IMR-90 (cell line): ENCODE data around the gene TMEM114. TPM values are rescaled to one million over a fixed set of nuclear protein-coding genes. Genes with fewer than 3 reads are reported as not detected.

ENCODE experiments used
- ATAC-seq: fragments of 200-7000 bp; cut with Tn5 transposase; 2 replicates; pipeline ENCODE4 v1.9.1; 2020; ENCODE audit warnings: low read depth, mild to moderate bottlenecking, moderate library complexity
- BruUV-seq: library from RNA; stranded (reverse); fragments of 400-500 nt; replicated peaks from 2 replicates; lab custom pipeline; 2021; lab: Mats Ljungman, UMichigan
- CTCF ChIA-PET: fragments of 300-600 bp; formaldehyde crosslinking; extraction: SDS; loops from one replicate; lab custom pipeline; 2021; ENCODE audit warnings: antibody characterized with exemption; lab: Yijun Ruan, JAX
- POLR2A ChIA-PET: fragments of 300-600 bp; sonication (Branson Sonifier 250); formaldehyde crosslinking; loops from one replicate; lab custom pipeline; 2022; ENCODE audit warnings: antibody characterized with exemption; ENCODE audit not compliant: unreplicated experiment; lab: Charles Lee
- DNase-seq: peaks from one replicate; pipeline ENCODE4 v3.0.0; 2013
- H2AFZ ChIP-seq: replicated peaks from 2 replicates; pipeline ENCODE3; 2013; ENCODE audit warnings: low read length, mild to moderate bottlenecking; ENCODE audit not compliant: poor library complexity
- H2AK5ac ChIP-seq: 2 replicates; pipeline ENCODE4 v1.6.1; 2013; ENCODE audit warnings: low read depth, low read length, inconsistent platforms
- H2AK9ac ChIP-seq: replicated peaks from 2 replicates; pipeline ENCODE3; 2013; ENCODE audit warnings: mild to moderate bottlenecking, low read depth, low read length, moderate library complexity; ENCODE audit not compliant: poor library complexity
- H2BK120ac ChIP-seq: 2 replicates; pipeline ENCODE4 v1.6.1; 2013; ENCODE audit warnings: low read depth, low read length, inconsistent platforms
- H2BK15ac ChIP-seq: 3 replicates; pipeline ENCODE4 v1.6.1; 2013; ENCODE audit warnings: low read depth, low read length, inconsistent platforms
- H2BK20ac ChIP-seq: 2 replicates; pipeline ENCODE4 v1.6.1; 2013; ENCODE audit warnings: low read depth, mild to moderate bottlenecking, inconsistent platforms, low read length, moderate library complexity
- H2BK5ac ChIP-seq: 2 replicates; pipeline ENCODE4 v1.6.1; 2013; ENCODE audit warnings: mild to moderate bottlenecking, low read depth, low read length, inconsistent platforms; ENCODE audit not compliant: poor library complexity, severe bottlenecking
- H3K14ac ChIP-seq: replicated peaks from 2 replicates; pipeline ENCODE4 v1.6.1; 2013; ENCODE audit warnings: low read depth, low read length, inconsistent platforms
- H3K18ac ChIP-seq: 2 replicates; pipeline ENCODE4 v1.6.1; 2013; ENCODE audit warnings: low read depth, low read length, control low read depth
- H3K23ac ChIP-seq: 2 replicates; pipeline ENCODE4 v1.6.1; 2013; ENCODE audit warnings: low read depth, low read length, inconsistent platforms
- H3K27ac ChIP-seq: 2 replicates; pipeline ENCODE4 v1.5.1; 2013; ENCODE audit warnings: mild to moderate bottlenecking, control low read depth, low read length; ENCODE audit not compliant: insufficient read depth
- H3K27me3 ChIP-seq: 2 replicates; pipeline ENCODE4 v1.6.1; 2013; ENCODE audit warnings: low read length; ENCODE audit not compliant: control insufficient read depth, insufficient read depth
- H3K36me3 ChIP-seq: 2 replicates; pipeline ENCODE4 v1.6.1; 2013; ENCODE audit warnings: low read length, mixed read lengths; ENCODE audit not compliant: control insufficient read depth, insufficient read depth
- H3K4ac ChIP-seq: 2 replicates; pipeline ENCODE4 v1.6.1; 2013; ENCODE audit warnings: low read depth, low read length, inconsistent platforms
- H3K4me1 ChIP-seq: 2 replicates; pipeline ENCODE4 v1.6.1; 2013; ENCODE audit warnings: low read length, mixed read lengths; ENCODE audit not compliant: control insufficient read depth, insufficient read depth
- H3K4me2 ChIP-seq: 2 replicates; pipeline ENCODE4 v1.6.1; 2013; ENCODE audit warnings: low read depth, mild to moderate bottlenecking, control low read depth, low read length, moderate library complexity
- H3K4me3 ChIP-seq: 2 replicates; pipeline ENCODE4 v1.5.1; 2013; ENCODE audit warnings: low read depth, mild to moderate bottlenecking, control low read depth, low read length, moderate library complexity; ENCODE audit not compliant: insufficient read depth
- H3K56ac ChIP-seq: 2 replicates; pipeline ENCODE4 v1.6.1; 2013; ENCODE audit warnings: low read length, inconsistent platforms; ENCODE audit not compliant: insufficient read depth; ENCODE audit errors: extremely low read depth
- H3K79me1 ChIP-seq, 2 experiments: 2 replicates each; pipeline ENCODE4 v1.6.1; 2013; ENCODE audit warnings: low read length in 2 of 2, inconsistent platforms in 1 of 2, low read depth in 1 of 2
- H3K9ac ChIP-seq: 2 replicates; pipeline ENCODE4 v1.6.1; 2013; ENCODE audit warnings: low read depth, low read length, control low read depth
- H3K9me1 ChIP-seq: 2 replicates; pipeline ENCODE4 v1.6.1; 2013; ENCODE audit warnings: low read length, inconsistent platforms; ENCODE audit not compliant: insufficient read depth
- H3K9me3 ChIP-seq: 2 replicates; pipeline ENCODE4 v1.6.1; 2013; ENCODE audit warnings: low read length; ENCODE audit not compliant: control insufficient read depth, insufficient read depth
- H4K20me1 ChIP-seq: 2 replicates; pipeline ENCODE4 v1.6.1; 2013; ENCODE audit warnings: low read length, inconsistent platforms; ENCODE audit not compliant: insufficient read depth
- H4K5ac ChIP-seq: 2 replicates; pipeline ENCODE4 v1.6.1; 2013; ENCODE audit warnings: mild to moderate bottlenecking, low read depth, low read length, control low read depth
- H4K8ac ChIP-seq, 2 experiments: 2 replicates each; pipeline ENCODE4 v1.6.1; 2013; ENCODE audit warnings: low read depth in 2 of 2, low read length in 2 of 2, control low read depth in 1 of 2, inconsistent platforms in 1 of 2
- H4K91ac ChIP-seq: 2 replicates; pipeline ENCODE4 v1.6.1; 2013; ENCODE audit warnings: low read depth, low read length, inconsistent platforms; ENCODE audit not compliant: insufficient read depth
- MAFK ChIP-seq: IDR thresholded peaks from 2 replicates; pipeline ENCODE4 v1.6.1; 2012; ENCODE audit warnings: low read depth, low read length, improper control_type of control experiment
- NFE2L2 ChIP-seq: fragments of 150-350 bp; IDR thresholded peaks from 2 replicates; pipeline ENCODE4 v1.6.1; 2016; ENCODE audit warnings: low read depth, mild to moderate bottlenecking, low read length
- POLR2A ChIP-seq: IDR thresholded peaks from 2 replicates; pipeline ENCODE4 v1.6.1; 2012; ENCODE audit warnings: mild to moderate bottlenecking, low read depth, low read length
- RFX5 ChIP-seq: IDR thresholded peaks from 2 replicates; pipeline ENCODE4 v1.8.0; 2012; ENCODE audit warnings: low read depth, mild to moderate bottlenecking, low read length, moderate library complexity
- SMC3 ChIP-seq: fragments of 150-350 bp; IDR thresholded peaks from 2 replicates; pipeline ENCODE4 v1.6.1; 2016; ENCODE audit warnings: low read depth, mild to moderate bottlenecking, antibody characterized with exemption, low read length, moderate library complexity
- WGBS, 2 experiments: methylation state at CpG; one replicate each; pipeline versions ENCODE4 v1.1.5 to v1.1.7; 2013; ENCODE audit warnings: missing lambda C conversion rate in 2 of 2; ENCODE audit not compliant: insufficient read length in 1 of 2; ENCODE audit errors: extremely low coverage in 2 of 2; 5-methylcytosine and 5-hydroxymethylcytosine counted together
- dilution Hi-C: fragments of 300-500 bp; cut with HindIII; formaldehyde crosslinking; loops from one replicate; pipeline ENCODE4 v1.14.3; 2018; ENCODE audit warnings: low sequenced_read_pairs; ENCODE audit not compliant: unreplicated experiment
- in situ Hi-C: fragments of 300-500 bp; cut with MboI; formaldehyde crosslinking; loops from 3 replicates; pipeline ENCODE4 v1.14.3; 2019; ENCODE audit warnings: low sequenced_read_pairs, inconsistent platforms, mixed read lengths
- intact Hi-C: fragments of 100-400 bp; cut with micrococcal nuclease; formaldehyde crosslinking; loops from 2 replicates; pipeline ENCODE4 v1.10.0; 2022
- polyA plus RNA-seq, 3 experiments: library from polyadenylated mRNA; depleted of rRNA; stranded (reverse); fragments of >200 nt; gene quantifications; 2 replicates each; pipeline ENCODE4 v1.2.3, GENCODE V29; 2012; ENCODE audit warnings: low replicate concordance in 1 of 3
- total RNA-seq: library from RNA; depleted of rRNA; stranded (reverse); fragments of >200 nt; gene quantifications from 2 replicates; pipeline ENCODE4 v1.2.3, GENCODE V29; 2012

TMEM114 gene
- total and polyA plus RNA-seq, 2 of the 4 experiments (the other 2 are of a cell fraction) = not detected

DNA sequence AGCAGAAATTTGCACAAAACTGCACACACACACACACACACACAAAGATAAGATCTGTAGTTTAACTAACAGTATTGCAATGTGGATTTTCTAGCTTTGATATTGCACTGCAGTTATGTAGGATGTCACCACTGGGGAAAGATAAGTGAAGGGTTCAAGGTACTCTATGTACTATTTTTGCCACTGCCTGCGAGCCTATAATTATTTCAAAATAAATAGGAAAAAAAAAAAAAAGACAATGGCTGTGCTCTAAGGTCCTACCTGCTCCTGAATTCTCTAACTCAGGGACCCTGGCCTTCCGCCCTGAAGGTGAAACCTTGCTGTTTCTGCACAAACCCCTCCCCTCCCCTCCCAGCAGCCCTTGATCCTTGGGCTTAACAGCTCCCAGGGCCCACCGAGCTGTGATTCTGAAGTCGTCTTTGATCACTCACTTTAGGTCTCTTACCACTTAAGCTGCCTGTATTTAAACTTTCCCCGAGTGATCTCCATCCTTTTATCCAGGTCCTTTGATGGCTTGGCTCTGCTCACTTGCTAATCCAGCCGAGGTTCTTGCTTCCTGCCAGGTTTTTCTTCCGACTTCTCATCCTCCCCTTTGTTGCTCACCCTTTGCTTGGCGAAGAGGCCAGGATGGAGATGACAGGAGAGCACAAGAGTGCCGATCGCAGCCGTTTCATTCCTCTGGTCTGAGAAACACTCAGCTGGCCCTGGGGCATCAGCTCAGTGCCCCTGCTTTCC is 37.7 kb downstream of the TMEM114 start:
- dilution Hi-C loops = no loop called here
- H4K8ac ChIP-seq = no peak overlapping the region
- H4K5ac ChIP-seq = no peak overlapping the region
- no peak overlapping the region for H3K56ac ChIP-seq
- H3K9me1 ChIP-seq = no peaks in the 10 kb centered on the region
- no peak overlapping the region for H3K18ac ChIP-seq
- POLR2A ChIA-PET = no interaction called here
- no peaks in the 10 kb centered on the region for H3K27me3 ChIP-seq
- no peak overlapping the region for H2BK120ac ChIP-seq
- no peaks in the 10 kb centered on the region for H3K36me3 ChIP-seq
- CTCF ChIA-PET = interaction anchor here (1.3 kb wide), 1 partner anchor 15 kb away, joined by 3 read pairs; no protein-coding TSS in a partner anchor
- no peak overlapping the region for H3K4me2 ChIP-seq
- H2AFZ ChIP-seq = no peak overlapping the region
- in situ Hi-C loops = loop anchor here (25.0 kb wide), 1 partner anchor 585 kb away; no protein-coding TSS in a partner anchor
- H3K79me1 ChIP-seq = no peaks in the 10 kb centered on the region
- H3K4ac ChIP-seq = no peak overlapping the region
- DNase-seq = no peak
- 0% methylated on average over 3 of the region's 11 CpGs; no CpG with 5 or more reads in 1 of the 2 experiments for WGBS, 2 experiments
- no peaks in the 10 kb centered on the region for H3K4me1 ChIP-seq
- no peak overlapping the region for H3K4me3 ChIP-seq
- no peaks in the 10 kb centered on the region for H3K9me3 ChIP-seq
- TF ChIP-seq MAFK (no peak), RFX5 (no peak), POLR2A (no peak), NFE2L2 (no peak), SMC3 (no peak)
- H2BK5ac ChIP-seq = no peak overlapping the region
- no peak for ATAC-seq
- no peak overlapping the region for H2AK9ac ChIP-seq
- no peak overlapping the region for H3K9ac ChIP-seq
- intact Hi-C loops = no loop called here
- no peak overlapping the region for H3K14ac ChIP-seq
- no peak overlapping the region for H3K27ac ChIP-seq
- H2BK15ac ChIP-seq = no peak overlapping the region
- H2AK5ac ChIP-seq = no peak overlapping the region
- no TSS peak for BruUV-seq
- H4K20me1 ChIP-seq = no peaks in the 10 kb centered on the region
- no peak overlapping the region for H2BK20ac ChIP-seq
- no peak overlapping the region for H4K91ac ChIP-seq
- no peak overlapping the region for H3K23ac ChIP-seq
